SK-N-SH (cell line): Measurements from ENCODE around the gene GATAD2B. TPM values are rescaled to one million over a fixed set of nuclear protein-coding genes. Genes with fewer than 3 reads are reported as not detected.

ENCODE experiments used
- CTCF ChIA-PET: fragments of 300-600, 350-600 bp; formaldehyde crosslinking; extraction: SDS; loops from one replicate; lab custom pipeline; 2021; lab: Yijun Ruan, JAX
- POLR2A ChIA-PET: fragments of 350-600 bp; sonication (Branson Sonifier 250); formaldehyde crosslinking; extraction: SDS; loops from one replicate; lab custom pipeline; 2020; ENCODE audit warnings: antibody characterized with exemption, inconsistent platforms; lab: Yijun Ruan, JAX
- DNase-seq: peaks from one replicate; pipeline ENCODE4 v3.0.0; 2012
- H2AFZ ChIP-seq: fragments of 200-600 bp; sonication (generic); 2 replicates; pipeline ENCODE4 v1.8.1; 2016; ENCODE audit warnings: antibody characterized with exemption, mild to moderate bottlenecking, low read depth
- H3F3A ChIP-seq: fragments of 200-600 bp; sonication (generic); replicated peaks from 2 replicates; pipeline ENCODE3; 2016; ENCODE audit warnings: antibody characterized with exemption, mild to moderate bottlenecking; ENCODE audit not compliant: insufficient read depth
- H3K27ac ChIP-seq, 2 experiments: fragments of 200-500 bp in 1 of 2; fragments of 200-600 bp in 1 of 2; sonication (Bioruptor generic) in 1 of 2; sonication (generic), shearing (Covaris generic) in 1 of 2; 2 replicates each; pipeline versions ENCODE4 v1.5.1 to v1.6.1; 2014 to 2016; ENCODE audit warnings: low read depth in 2 of 2, inconsistent platforms in 1 of 2, low read length in 1 of 2, mild to moderate bottlenecking in 1 of 2, mixed read lengths in 1 of 2
- H3K27me3 ChIP-seq: fragments of 200-600 bp; sonication (generic), shearing (Covaris generic); 2 replicates; pipeline ENCODE4 v1.6.1; 2016; ENCODE audit warnings: mixed run types; ENCODE audit not compliant: insufficient read depth
- H3K36me3 ChIP-seq, 2 experiments: fragments of 200-500 bp in 1 of 2; fragments of 200-600 bp in 1 of 2; sonication (Bioruptor generic) in 1 of 2; sonication (generic) in 1 of 2; replicated peaks in 1 of 2; 2 replicates each; pipeline versions ENCODE3 to v1.5.1; 2014 to 2016; ENCODE audit warnings: low read length in 1 of 2, mild to moderate bottlenecking in 1 of 2; ENCODE audit not compliant: insufficient read depth in 2 of 2, control insufficient read depth in 1 of 2
- H3K4me1 ChIP-seq, 2 experiments: fragments of 200-500 bp in 1 of 2; fragments of 200-600 bp in 1 of 2; sonication (Bioruptor generic) in 1 of 2; sonication (generic), shearing (Covaris generic) in 1 of 2; 2 replicates each; pipeline versions ENCODE4 v1.5.1 to v1.6.1; 2014 to 2016; ENCODE audit warnings: low read depth in 1 of 2, low read length in 1 of 2, mixed run types in 1 of 2; ENCODE audit not compliant: insufficient read depth in 2 of 2, control insufficient read depth in 1 of 2
- H3K4me2 ChIP-seq: fragments of 200-600 bp; sonication (generic), shearing (Covaris generic); 2 replicates; pipeline ENCODE4 v1.6.1; 2017; ENCODE audit warnings: mixed run types
- H3K4me3 ChIP-seq, 2 experiments: fragments of 200-500 bp in 1 of 2; fragments of 200-600 bp in 1 of 2; sonication (Bioruptor generic) in 1 of 2; sonication (generic), shearing (Covaris generic) in 1 of 2; 2 replicates each; pipeline versions ENCODE4 v1.5.1 to v1.8.1; 2014 to 2016; ENCODE audit warnings: low read depth in 2 of 2, inconsistent platforms in 1 of 2, low read length in 1 of 2, mild to moderate bottlenecking in 1 of 2, mixed read lengths in 1 of 2, moderate library complexity in 1 of 2
- H3K79me2 ChIP-seq: fragments of 200-600 bp; sonication (generic); 2 replicates; pipeline ENCODE4 v1.8.1; 2017; ENCODE audit warnings: mild to moderate bottlenecking; ENCODE audit not compliant: insufficient read depth
- H3K9ac ChIP-seq: fragments of 200-600 bp; sonication (generic); 2 replicates; pipeline ENCODE4 v1.6.1; 2017; ENCODE audit warnings: mixed run types
- H3K9me2 ChIP-seq: fragments of 200-600 bp; sonication (generic); 2 replicates; pipeline ENCODE4 v1.6.1; 2017; ENCODE audit warnings: mixed run types
- H3K9me3 ChIP-seq: fragments of 200-600 bp; sonication (generic); 2 replicates; pipeline ENCODE4 v1.6.1; 2017; ENCODE audit warnings: mixed run types, mild to moderate bottlenecking, moderate library complexity
- H4K20me1 ChIP-seq: fragments of 200-600 bp; sonication (generic); 2 replicates; pipeline ENCODE4 v1.6.1; 2017; ENCODE audit warnings: mild to moderate bottlenecking, mixed run types; ENCODE audit not compliant: insufficient read depth
- CHD2 ChIP-seq: fragments of 150-350 bp; IDR thresholded peaks from 2 replicates; pipeline ENCODE4 v1.6.1; 2018; ENCODE audit warnings: low read length; ENCODE audit not compliant: partially characterized antibody
- FOSL2 ChIP-seq: IDR thresholded peaks from 2 replicates; pipeline ENCODE4 v1.4.0; 2012; ENCODE audit warnings: low read depth, mild to moderate bottlenecking, moderate library complexity, borderline replicate concordance
- GATA2 ChIP-seq: sonication (generic); formaldehyde crosslinking; IDR thresholded peaks from 2 replicates; pipeline ENCODE4 v1.5.0; 2020; ENCODE audit warnings: mild to moderate bottlenecking, missing genetic modification reagents
- IRF3 ChIP-seq: fragments of 150-350 bp; IDR thresholded peaks from 2 replicates; pipeline ENCODE4 v1.6.1; 2016; ENCODE audit warnings: mild to moderate bottlenecking, low read depth, low read length
- MAX ChIP-seq: IDR thresholded peaks from 2 replicates; pipeline ENCODE4 v1.4.0; 2012; ENCODE audit warnings: low read depth
- MEF2A ChIP-seq: IDR thresholded peaks from 2 replicates; pipeline ENCODE4 v1.4.0; 2012; ENCODE audit warnings: low read depth, borderline replicate concordance
- PBX3 ChIP-seq: IDR thresholded peaks from 2 replicates; pipeline ENCODE4; 2012
- SMC3 ChIP-seq: IDR thresholded peaks from 2 replicates; pipeline ENCODE4 v1.6.1; 2012; ENCODE audit warnings: low read depth, low read length, improper control_type of control experiment
- USF1 ChIP-seq: IDR thresholded peaks from 2 replicates; pipeline ENCODE4 v1.4.0; 2012; ENCODE audit warnings: low read depth, borderline replicate concordance
- YY1 ChIP-seq: IDR thresholded peaks from 2 replicates; pipeline ENCODE4 v1.4.0; 2012; ENCODE audit warnings: low read depth, mild to moderate bottlenecking
- ZBTB33 ChIP-seq: IDR thresholded peaks from 2 replicates; pipeline ENCODE4 v1.4.0; 2012; ENCODE audit warnings: low read depth, borderline replicate concordance
- WGBS: methylation state at CpG from one replicate; pipeline ENCODE4 v1.1.6; 2017; ENCODE audit warnings: low lambda C conversion rate; 5-methylcytosine and 5-hydroxymethylcytosine counted together
- polyA plus RNA-seq, 3 experiments: library from polyadenylated mRNA; depleted of rRNA; stranded (reverse); fragments of >200 nt; gene quantifications; 2 replicates each; pipeline ENCODE4 v1.2.3, GENCODE V29; 2012

Gene GATAD2B
- polyA plus RNA-seq, 1 of the 3 experiments (the other 2 are of a cell fraction), result 2.8 TPM

GRCh38 chr1:153922076-153922971, 448 bp downstream of the GATAD2B start:
- H3K9me3 ChIP-seq, result no peaks in the 10 kb centered on the region
- DNase-seq, result peak; percentile 78
- ChIA-PET POLR2A (interaction anchor here (1.0 to 1.9 kb wide), 9 partner anchors 21 to 298 kb away, joined by 3 to 8 read pairs (median 4); partner anchors contain the start of genes CRTC2, RPS27 and UBAP2L), CTCF (interaction anchor here (0.8 to 2.5 kb wide), 13 partner anchors 8 to 826 kb away, joined by 3 to 15 read pairs (median 7); partner anchors contain the start of genes CREB3L4, DENND4B and RAB13)
- no peaks in the 10 kb centered on the region for H3K9me2 ChIP-seq
- H3K27ac ChIP-seq, result peak overlapping the region; percentile 59 to 79
- H2AFZ ChIP-seq, result peak overlapping the region; percentile 83
- peak; percentile 43 for TF ChIP-seq CHD2
- no peak for TF ChIP-seq USF1
- peak; percentile 32; the same call in 1 of the 2 replicates for TF ChIP-seq MAX
- 0 out of 2 replicates have a peak, but pooled peaks have one; percentile 2 for TF ChIP-seq SMC3
- 0 out of 2 replicates have a peak, but pooled peaks have one; percentile 22 for TF ChIP-seq YY1
- 2% methylated on average over 42 of the region's 86 CpGs for WGBS
- peaks cover 61% of the 10 kb centered on the region for H3K79me2 ChIP-seq
- peaks cover 17 to 22% of the 10 kb centered on the region in 2 experiments for H3K4me1 ChIP-seq
- H3K36me3 ChIP-seq, result peaks cover 0 to 12% of the 10 kb centered on the region in 2 experiments
- H4K20me1 ChIP-seq, result peaks cover 44% of the 10 kb centered on the region
- H3K9ac ChIP-seq, result peak overlapping the region; percentile 88
- H3F3A ChIP-seq, result peaks cover 8% of the 10 kb centered on the region
- H3K4me3 ChIP-seq, result peak overlapping the region; percentile 68 to 90
- no peaks in the 10 kb centered on the region for H3K27me3 ChIP-seq
- H3K4me2 ChIP-seq, result peak overlapping the region; percentile 92

- Histone ChIP-seq H3K27me3 (no peaks in the 10 kb centered on the region), H3F3A (peaks cover 8% of the 10 kb centered on the region), H3K9me3 (no peaks in the 10 kb centered on the region), H4K20me1 (peaks cover 50% of the 10 kb centered on the region), H3K4me3 (peak overlapping the region; percentile 68 to 90), H3K27ac (peak overlapping the region; percentile 59 to 79), H3K79me2 (peaks cover 67% of the 10 kb centered on the region), H3K36me3 (peaks cover 0 to 12% of the 10 kb centered on the region in 2 experiments), H3K4me2 (peak overlapping the region; percentile 92), H3K4me1 (peaks cover 17 to 22% of the 10 kb centered on the region in 2 experiments), H2AFZ (peak overlapping the region; percentile 83; the same call in 1 of the 2 replicates), H3K9ac (peak overlapping the region; percentile 88), H3K9me2 (no peaks in the 10 kb centered on the region)
- TF ChIP-seq PBX3 (no peak), MEF2A (no peak), MAX (no peak), IRF3 (no peak), FOSL2 (no peak), GATA2 (CRISPR knock-in tag) (no peak), CHD2 (no peak), ZBTB33 (no peak)
- DNase-seq, result peak; percentile 4
- CTCF ChIA-PET, result interaction anchor here (0.9 to 2.5 kb wide), 11 partner anchors 8 to 124 kb away, joined by 3 to 15 read pairs (median 7); partner anchors contain the start of genes DENND4B and RAB13
- 16% methylated on average over 8 of the region's 10 CpGs for WGBS
- POLR2A ChIA-PET, result interaction anchor here (1.2 to 1.9 kb wide), 2 partner anchors 39 to 100 kb away, joined by 4 to 5 read pairs; no protein-coding TSS in a partner anchor
These were observed 1.0 kb downstream of the GATAD2B start for GRCh38 chr1:153921803-153922075.
